Gastrocnemius medialis (tissue), 4 donors: Measurements from ENCODE around the gene SEPTIN11. TPM values are rescaled to one million over a fixed set of nuclear protein-coding genes. Genes with fewer than 3 reads are reported as not detected.
"Not testable (repeated sequence)": the region's sequence is repeated elsewhere in the genome, so short reads cannot be mapped to it uniquely, and the experiment has no call there.

ENCODE experiments used
- ATAC-seq, 2 donors: fragments of 150-250 bp; one replicate each; pipeline ENCODE4 v1.9.1; 2016
- DNase-seq, 2 donors: peaks; one replicate each; pipeline ENCODE4 v3.0.0-alpha.2; 2019
- H3K27ac ChIP-seq, 4 donors: fragments of 200-600 bp; sonication (generic); 1 replicate in 1 of 4; 2 replicates in 3 of 4; pipeline ENCODE4 v1.5.1; 2016 to 2018; ENCODE audit warnings: mild to moderate bottlenecking in 2 of 4, moderate library complexity in 1 of 4
- H3K27me3 ChIP-seq, 3 donors: fragments of 200-600 bp; sonication (generic) in 2 of 3; 1 replicate in 1 of 3; 2 replicates in 2 of 3; pipeline versions ENCODE4 v1.5.1 to v1.6.0; 2016 to 2019; ENCODE audit warnings: mild to moderate bottlenecking in 1 of 3, moderate library complexity in 1 of 3
- H3K36me3 ChIP-seq, 2 donors: fragments of 200-600 bp; sonication (generic) in 1 of 2; one replicate each; pipeline ENCODE4 v1.5.1; 2017 to 2018
- H3K4me1 ChIP-seq, 2 donors: fragments of 200-600 bp; sonication (generic) in 1 of 2; one replicate each; pipeline ENCODE4 v1.5.1; 2016 to 2017; ENCODE audit warnings: mild to moderate bottlenecking in 2 of 2
- H3K4me3 ChIP-seq, 4 donors: fragments of 200-600 bp; sonication (generic) in 3 of 4; 1 replicate in 1 of 4; 2 replicates in 3 of 4; pipeline ENCODE4 v1.5.1; 2016 to 2019; ENCODE audit warnings: mild to moderate bottlenecking in 2 of 4
- H3K9me3 ChIP-seq, 3 donors: fragments of 200-600 bp; sonication (generic) in 2 of 3; 1 replicate in 1 of 3; 2 replicates in 2 of 3; pipeline ENCODE4 v1.5.1; 2016 to 2019
- POLR2A ChIP-seq, 2 donors: fragments of 450-650 bp; IDR thresholded peaks; one replicate each; pipeline ENCODE4 v1.6.1; 2017; ENCODE audit warnings: antibody characterized with exemption in 2 of 2, mild to moderate bottlenecking in 2 of 2, moderate library complexity in 2 of 2
- in situ Hi-C, 4 donors: fragments of 200-750 bp; cut with MboI; loops; one replicate each; pipeline versions ENCODE4 v1.15.0 to v1.8.0; 2017; ENCODE audit warnings: low sequenced_read_pairs in 4 of 4
- intact Hi-C: fragments of 100-400 bp; cut with DNase I; formaldehyde crosslinking; loops from one replicate; pipeline ENCODE4 v1.15.1; 2023; ENCODE audit warnings: low total_unique reads
- total RNA-seq, 4 donors: library from RNA; depleted of rRNA; stranded (reverse); fragments of >200 nt; gene quantifications; one replicate each; pipeline versions ENCODE4 v1.1.0 to v1.2.3, GENCODE V29; 2016
- TF ChIP-seq, protein P1 (sequence below), 5 experiments: fragments of 450-650 bp in 3 of 5; fragments of 200-600 bp in 2 of 5; sonication (generic) in 2 of 5; IDR thresholded peaks in 4 of 5; conservative IDR thresholded peaks in 1 of 5; 1 replicate in 4 of 5; 2 replicates in 1 of 5; pipeline ENCODE4 v1.5.1; 2016 to 2019; ENCODE audit warnings: antibody characterized with exemption in 5 of 5, mild to moderate bottlenecking in 3 of 5, moderate library complexity in 3 of 5

SEPTIN11 gene
- total RNA-seq, 4 donors from 2014 or later: 11.3 to 104 (median 47.9) TPM

DNA sequence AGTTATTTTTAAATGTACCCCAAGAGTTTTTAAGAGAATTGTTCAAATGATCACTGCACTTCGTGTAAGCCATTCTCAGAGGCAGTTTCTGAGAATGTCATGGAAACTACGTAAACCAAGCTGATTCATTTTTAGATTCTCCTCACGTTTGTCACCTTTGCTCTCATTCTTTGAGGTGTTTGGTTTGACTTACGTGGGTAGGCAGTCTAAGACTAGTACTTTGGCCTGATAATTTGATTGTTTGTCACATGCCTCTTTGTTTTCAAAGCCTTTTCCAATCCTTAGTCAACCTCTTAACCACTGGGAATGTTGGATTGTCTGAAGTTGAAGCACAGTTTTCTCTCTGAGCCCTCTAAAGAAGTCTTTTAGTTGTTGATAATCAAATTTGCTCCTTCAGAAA is 10.5 kb downstream of the SEPTIN11 start:
- peaks cover 2 to 8% of the 10 kb centered on the region in 2 donors for H3K4me1 ChIP-seq
- H3K27ac ChIP-seq: no peak overlapping the region
- H3K9me3 ChIP-seq: no peaks in the 10 kb centered on the region
- in situ Hi-C loops (loop anchor here in 1 of 4 donors (25.0 kb wide), 1 partner anchor 773 kb away; no protein-coding TSS in a partner anchor), intact Hi-C loops (no loop called here)
- H3K36me3 ChIP-seq: no peaks in the 10 kb centered on the region
- TF ChIP-seq POLR2A (IDR thresholded peaks at IDR 0.05): no peak
- no peaks in the 10 kb centered on the region for H3K27me3 ChIP-seq
- DNase-seq (no peak), ATAC-seq (no peak)
- H3K4me3 ChIP-seq: no peak overlapping the region

DNA sequence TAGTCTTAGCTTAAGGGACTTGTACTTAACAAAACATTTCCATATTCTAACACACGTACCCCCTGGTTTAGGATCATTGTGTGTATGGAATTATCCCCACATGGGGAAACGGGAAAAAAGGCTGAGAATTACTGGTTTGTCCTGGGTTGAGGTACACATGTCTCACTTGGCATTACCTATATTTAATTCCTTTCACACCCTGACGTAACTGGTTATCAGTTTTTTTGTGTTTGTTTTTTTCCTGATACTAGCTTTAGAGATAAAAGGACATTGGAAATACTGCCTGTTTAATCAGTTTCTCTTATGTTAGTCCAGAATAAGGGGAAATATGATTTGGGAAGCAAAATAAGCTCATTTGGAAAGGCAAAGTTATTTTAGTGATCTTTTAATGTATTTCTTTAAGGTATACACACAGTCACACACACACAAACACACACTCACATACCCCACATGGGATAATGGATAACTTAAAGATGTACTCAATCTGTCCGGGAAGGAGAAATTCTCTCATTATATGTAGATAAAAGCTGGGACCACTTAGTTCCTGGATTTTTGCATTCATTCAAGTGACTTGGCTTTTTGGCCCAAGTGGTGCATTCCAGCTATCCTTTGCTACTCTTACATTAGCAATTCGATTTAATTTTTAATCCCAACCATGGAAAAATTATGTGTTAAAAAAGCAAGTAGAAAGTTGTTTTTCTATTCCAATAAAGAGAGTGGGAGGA is 13.0 kb downstream of the SEPTIN11 start:
- intact Hi-C loops (no loop called here), in situ Hi-C loops (loop anchor here in 1 of 4 donors (25.0 kb wide), 1 partner anchor 775 kb away; no protein-coding TSS in a partner anchor)
- Histone ChIP-seq H3K4me3 (no peak overlapping the region), H3K36me3 (no peaks in the 10 kb centered on the region), H3K9me3 (no peaks in the 10 kb centered on the region), H3K4me1 (peaks cover 0 to 7% of the 10 kb centered on the region in 2 donors), H3K27me3 (no peaks in the 10 kb centered on the region), H3K27ac (no peak overlapping the region)
- DNase-seq (no peak), ATAC-seq (no peak)
- TF ChIP-seq, protein P1, sequence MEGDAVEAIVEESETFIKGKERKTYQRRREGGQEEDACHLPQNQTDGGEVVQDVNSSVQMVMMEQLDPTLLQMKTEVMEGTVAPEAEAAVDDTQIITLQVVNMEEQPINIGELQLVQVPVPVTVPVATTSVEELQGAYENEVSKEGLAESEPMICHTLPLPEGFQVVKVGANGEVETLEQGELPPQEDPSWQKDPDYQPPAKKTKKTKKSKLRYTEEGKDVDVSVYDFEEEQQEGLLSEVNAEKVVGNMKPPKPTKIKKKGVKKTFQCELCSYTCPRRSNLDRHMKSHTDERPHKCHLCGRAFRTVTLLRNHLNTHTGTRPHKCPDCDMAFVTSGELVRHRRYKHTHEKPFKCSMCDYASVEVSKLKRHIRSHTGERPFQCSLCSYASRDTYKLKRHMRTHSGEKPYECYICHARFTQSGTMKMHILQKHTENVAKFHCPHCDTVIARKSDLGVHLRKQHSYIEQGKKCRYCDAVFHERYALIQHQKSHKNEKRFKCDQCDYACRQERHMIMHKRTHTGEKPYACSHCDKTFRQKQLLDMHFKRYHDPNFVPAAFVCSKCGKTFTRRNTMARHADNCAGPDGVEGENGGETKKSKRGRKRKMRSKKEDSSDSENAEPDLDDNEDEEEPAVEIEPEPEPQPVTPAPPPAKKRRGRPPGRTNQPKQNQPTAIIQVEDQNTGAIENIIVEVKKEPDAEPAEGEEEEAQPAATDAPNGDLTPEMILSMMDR (IDR thresholded peaks at IDR 0.05 in 4 of 5, conservative IDR thresholded peaks at IDR 0.05 in 1 of 5): no peak
- no peak for TF ChIP-seq POLR2A (IDR thresholded peaks at IDR 0.05)

DNA sequence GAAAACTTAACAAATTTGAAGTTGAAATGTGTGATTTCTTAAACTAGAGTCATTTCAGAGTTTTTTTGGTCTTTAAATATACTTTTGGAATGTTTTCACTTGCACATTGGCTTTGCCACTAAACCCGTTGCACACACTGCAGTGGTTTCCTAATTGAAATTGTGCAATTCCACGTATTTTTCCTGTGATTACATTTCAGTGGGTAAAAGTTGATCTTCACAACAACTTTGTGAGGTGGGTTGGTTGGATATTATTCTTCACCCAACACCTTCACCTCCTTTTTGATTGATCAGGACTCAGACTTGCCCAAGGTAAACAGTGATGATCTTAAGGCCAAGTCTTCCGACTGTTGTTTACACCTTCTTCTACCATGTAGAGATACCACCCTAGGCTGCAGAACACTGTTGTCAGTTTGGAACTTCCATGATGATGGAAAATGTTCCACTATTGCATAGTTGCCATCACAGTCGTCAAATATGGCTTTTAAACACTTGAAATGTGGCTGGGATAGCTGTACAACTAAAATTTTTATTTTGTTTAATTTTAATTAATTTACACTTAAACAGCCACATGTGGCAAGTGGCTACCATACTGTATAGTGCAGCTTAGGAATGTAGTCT is 13.7 kb downstream of the SEPTIN11 start:
- in situ Hi-C loops: loop anchor here in 1 of 4 donors (25.0 kb wide), 1 partner anchor 776 kb away; no protein-coding TSS in a partner anchor

DNA sequence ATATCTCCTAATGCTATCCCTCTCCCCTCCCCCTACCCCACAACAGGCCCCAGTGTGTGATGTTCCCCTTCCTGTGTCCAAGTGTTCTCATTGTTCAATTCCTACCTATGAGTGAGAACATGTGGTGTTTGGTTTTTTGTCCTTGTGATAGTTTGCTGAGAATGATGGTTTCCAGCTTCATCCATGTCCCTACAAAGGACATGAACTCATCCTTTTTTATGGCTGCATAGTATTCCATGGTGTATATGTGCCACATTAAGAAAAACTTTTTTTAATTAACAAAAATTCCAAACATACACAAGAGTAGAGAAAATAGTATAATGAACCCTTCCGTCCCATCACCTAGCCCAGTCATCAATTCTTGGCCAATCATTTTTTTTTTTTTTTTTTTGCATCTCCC is 14.4 kb downstream of the SEPTIN11 start:
- ATAC-seq: not testable (repeated sequence)

More for the DNA sequence above, 13.7 kb downstream of the SEPTIN11 start:
- H3K9me3 ChIP-seq: no peaks in the 10 kb centered on the region
- TF ChIP-seq POLR2A (IDR thresholded peaks at IDR 0.05): no peak
- TF ChIP-seq, protein P1 (IDR thresholded peaks at IDR 0.05 in 4 of 5, conservative IDR thresholded peaks at IDR 0.05 in 1 of 5): no peak
- no peaks in the 10 kb centered on the region for H3K27me3 ChIP-seq
- no peak overlapping the region for H3K27ac ChIP-seq
- DNase-seq (no peak), ATAC-seq (no peak)
- H3K4me3 ChIP-seq: no peak overlapping the region
- peaks cover 0 to 7% of the 10 kb centered on the region in 2 donors for H3K4me1 ChIP-seq
- H3K36me3 ChIP-seq: no peaks in the 10 kb centered on the region
- intact Hi-C loops: no loop called here

DNA sequence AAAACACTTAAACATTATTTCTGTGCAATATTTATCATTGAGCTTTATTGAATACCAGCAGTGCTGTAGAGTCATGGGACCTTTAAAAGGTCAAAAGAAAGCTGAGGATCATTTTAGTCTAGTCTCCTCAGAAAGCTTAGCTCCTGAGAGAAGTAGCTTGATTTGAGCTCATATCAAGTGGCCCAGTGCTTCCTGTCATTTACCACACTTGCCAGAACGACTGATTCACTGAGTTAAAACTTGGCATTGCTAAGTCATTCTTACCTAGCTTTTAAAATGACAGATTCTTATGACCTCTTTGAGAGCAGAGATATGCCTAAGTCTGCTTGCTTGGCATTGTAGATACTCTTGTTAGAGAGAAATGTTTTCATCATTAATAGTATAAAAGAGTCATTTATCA is 15.2 kb downstream of the SEPTIN11 start:
- H3K36me3 ChIP-seq: no peaks in the 10 kb centered on the region
- H3K9me3 ChIP-seq: no peaks in the 10 kb centered on the region
- ATAC-seq (no peak), DNase-seq (no peak)
- no peak overlapping the region for H3K4me3 ChIP-seq
- peaks cover 7 to 13% of the 10 kb centered on the region in 2 donors for H3K4me1 ChIP-seq
- no peak for TF ChIP-seq POLR2A (IDR thresholded peaks at IDR 0.05)
- TF ChIP-seq, protein P1 (IDR thresholded peaks at IDR 0.05 in 4 of 5, conservative IDR thresholded peaks at IDR 0.05 in 1 of 5): no peak
- no peaks in the 10 kb centered on the region for H3K27me3 ChIP-seq
- intact Hi-C loops: no loop called here
- no peak overlapping the region for H3K27ac ChIP-seq
- in situ Hi-C loops: loop anchor here in 1 of 4 donors (25.0 kb wide), 1 partner anchor 777 kb away; no protein-coding TSS in a partner anchor

More for the DNA sequence above, 14.4 kb downstream of the SEPTIN11 start:
- H3K36me3 ChIP-seq, intact Hi-C loops, DNase-seq, H3K4me3 ChIP-seq, H3K27me3 ChIP-seq, H3K27ac ChIP-seq, H3K9me3 ChIP-seq: not testable (repeated sequence)
- peaks cover 4 to 13% of the 10 kb centered on the region in 2 donors for H3K4me1 ChIP-seq
- in situ Hi-C loops: loop anchor here in 1 of 4 donors (25.0 kb wide), 1 partner anchor 777 kb away; no protein-coding TSS in a partner anchor
